ENCODE measurements around the gene ATP1A3.

- TF ChIP-seq CTCF (IDR thresholded peaks at IDR 0.05) (peak in 1 of 6 experiments; percentile 8), POLR2A (IDR thresholded peaks at IDR 0.05) (no peak)
Observed at GRCh38 chr19:41930926-41931592, 63.0 kb downstream of the ATP1A3 start.

All from adrenal gland (tissue), 5 donors.